ENCODE data around the gene MIAT. TPM values are rescaled to one million over a fixed set of nuclear protein-coding genes. Genes with fewer than 3 reads are reported as not detected.
"Not testable (repeated sequence)": the region's sequence is repeated elsewhere in the genome, so short reads cannot be mapped to it uniquely, and the experiment has no call there.

Gene MIAT
- total and polyA plus RNA-seq, 2 experiments from 2014 or later: 0.51 to 1.00 TPM

DNA sequence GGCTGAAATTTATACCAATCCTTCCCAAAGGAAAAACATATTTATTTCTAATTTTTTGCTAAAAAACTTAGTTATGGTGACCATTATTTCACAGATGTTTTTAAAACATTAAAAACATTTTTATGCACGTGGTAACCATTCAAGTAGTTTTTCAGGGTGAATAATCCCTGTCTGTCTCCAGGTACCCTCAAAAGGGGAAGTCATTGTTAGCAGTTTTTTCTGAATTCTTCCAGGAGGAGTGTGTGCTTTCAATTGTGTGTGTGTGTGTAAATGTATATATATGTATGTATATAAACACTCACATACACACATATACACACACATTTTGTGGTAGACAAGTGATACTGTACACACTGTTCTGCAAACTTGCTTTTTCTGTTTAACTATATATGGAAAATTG lies 43.9 kb downstream of the MIAT start:
- no peaks in the 10 kb centered on the region for H3K4me1 ChIP-seq (ENCODE audit: insufficient read depth)
- no peak overlapping the region for H3K27ac ChIP-seq
- no peak overlapping the region for H3K4me3 ChIP-seq
- H3K4me2 ChIP-seq: no peak overlapping the region
- TF ChIP-seq EZH2 (IDR thresholded peaks at IDR 0.05; ENCODE audit: borderline replicate concordance): no peak
- TF ChIP-seq, protein P1, sequence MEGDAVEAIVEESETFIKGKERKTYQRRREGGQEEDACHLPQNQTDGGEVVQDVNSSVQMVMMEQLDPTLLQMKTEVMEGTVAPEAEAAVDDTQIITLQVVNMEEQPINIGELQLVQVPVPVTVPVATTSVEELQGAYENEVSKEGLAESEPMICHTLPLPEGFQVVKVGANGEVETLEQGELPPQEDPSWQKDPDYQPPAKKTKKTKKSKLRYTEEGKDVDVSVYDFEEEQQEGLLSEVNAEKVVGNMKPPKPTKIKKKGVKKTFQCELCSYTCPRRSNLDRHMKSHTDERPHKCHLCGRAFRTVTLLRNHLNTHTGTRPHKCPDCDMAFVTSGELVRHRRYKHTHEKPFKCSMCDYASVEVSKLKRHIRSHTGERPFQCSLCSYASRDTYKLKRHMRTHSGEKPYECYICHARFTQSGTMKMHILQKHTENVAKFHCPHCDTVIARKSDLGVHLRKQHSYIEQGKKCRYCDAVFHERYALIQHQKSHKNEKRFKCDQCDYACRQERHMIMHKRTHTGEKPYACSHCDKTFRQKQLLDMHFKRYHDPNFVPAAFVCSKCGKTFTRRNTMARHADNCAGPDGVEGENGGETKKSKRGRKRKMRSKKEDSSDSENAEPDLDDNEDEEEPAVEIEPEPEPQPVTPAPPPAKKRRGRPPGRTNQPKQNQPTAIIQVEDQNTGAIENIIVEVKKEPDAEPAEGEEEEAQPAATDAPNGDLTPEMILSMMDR (IDR thresholded peaks at IDR 0.05; ENCODE audit: poor library complexity): no peak
- TF ChIP-seq EZH2phosphoT487 (IDR thresholded peaks at IDR 0.05; ENCODE audit: low read depth, severe bottlenecking, unreplicated experiment): no peak
- H2AFZ ChIP-seq: no peak overlapping the region
- H3K27me3 ChIP-seq: no peaks in the 10 kb centered on the region
- WGBS (ENCODE audit: low lambda C conversion rate, missing lambda C conversion rate): 94% methylated on average over 1 of the region's 1 CpG
- DNase-seq (ENCODE audit: low spot score): no peak
- no peaks in the 10 kb centered on the region for H3K9me2 ChIP-seq (replicated peaks; ENCODE audit: insufficient read depth)
- H3K9me3 ChIP-seq (ENCODE audit: low read depth): no peaks in the 10 kb centered on the region
- H3K79me2 ChIP-seq: no peaks in the 10 kb centered on the region
- H4K20me1 ChIP-seq (ENCODE audit: insufficient read depth, poor library complexity, severe bottlenecking): no peaks in the 10 kb centered on the region
- H3K36me3 ChIP-seq (replicated peaks; ENCODE audit: insufficient read depth, low read depth): no peaks in the 10 kb centered on the region

DNA sequence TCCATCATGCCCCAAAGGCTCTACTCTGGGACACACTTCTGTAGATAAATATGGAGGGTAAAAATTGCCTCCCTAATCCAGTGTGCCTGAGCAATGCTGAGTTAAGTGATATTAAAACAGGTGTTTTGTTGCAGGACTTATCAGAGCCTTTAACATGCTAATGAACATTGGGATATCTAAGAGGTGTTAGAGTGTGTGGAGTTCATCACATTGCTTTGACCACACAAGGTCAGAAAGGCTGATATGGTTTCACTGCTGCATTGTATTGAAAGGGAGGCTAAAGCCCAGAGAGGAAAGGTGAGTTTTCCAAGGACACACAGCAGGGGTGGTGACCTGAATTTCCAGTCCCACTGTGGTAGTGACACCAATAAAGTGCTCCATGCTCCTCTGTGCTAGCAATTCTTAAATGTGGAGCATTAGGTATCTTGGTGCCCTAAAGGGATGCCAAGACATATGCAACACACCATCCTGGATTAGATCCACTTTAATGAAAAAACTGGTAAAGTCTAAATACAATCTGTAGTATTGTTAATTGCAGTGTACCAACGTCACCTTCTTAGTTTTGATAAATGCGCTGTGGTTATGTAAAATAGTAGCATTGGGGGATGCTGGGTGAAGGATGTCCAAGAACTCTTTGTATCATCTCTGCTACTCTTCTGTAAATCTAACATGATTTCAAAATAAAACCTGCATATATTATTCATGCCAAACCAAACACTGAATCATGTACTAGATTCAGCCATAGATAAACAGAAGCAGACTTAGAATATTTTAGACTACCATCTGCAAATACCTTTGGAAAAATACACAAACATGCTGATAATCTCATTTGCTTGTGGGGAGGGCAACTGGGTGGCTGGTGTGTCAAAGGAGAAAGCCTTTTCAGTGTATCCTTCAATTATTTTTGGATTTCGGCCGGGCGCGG lies 45.8 kb downstream of the MIAT start:
- no peaks in the 10 kb centered on the region for H3K9me2 ChIP-seq (replicated peaks; ENCODE audit: insufficient read depth)
- H3K9me3 ChIP-seq (ENCODE audit: low read depth): no peaks in the 10 kb centered on the region
- H3K27ac ChIP-seq: no peak overlapping the region
- 93% methylated on average over 6 of the region's 6 CpGs for WGBS (ENCODE audit: low lambda C conversion rate, missing lambda C conversion rate)
- H4K20me1 ChIP-seq (ENCODE audit: insufficient read depth, poor library complexity, severe bottlenecking): no peaks in the 10 kb centered on the region
- H3K4me1 ChIP-seq (ENCODE audit: insufficient read depth): no peaks in the 10 kb centered on the region
- TF ChIP-seq EZH2 (IDR thresholded peaks at IDR 0.05; ENCODE audit: borderline replicate concordance) (no peak), EZH2phosphoT487 (IDR thresholded peaks at IDR 0.05; ENCODE audit: low read depth, severe bottlenecking, unreplicated experiment) (no peak)
- TF ChIP-seq, protein P1 (IDR thresholded peaks at IDR 0.05; ENCODE audit: poor library complexity): no peak
- H3K4me2 ChIP-seq: no peak overlapping the region
- no peak for DNase-seq (ENCODE audit: low spot score)
- no peaks in the 10 kb centered on the region for H3K79me2 ChIP-seq
- H3K4me3 ChIP-seq: no peak overlapping the region
- no peaks in the 10 kb centered on the region for H3K36me3 ChIP-seq (replicated peaks; ENCODE audit: insufficient read depth, low read depth)
- no peaks in the 10 kb centered on the region for H3K27me3 ChIP-seq
- no peak overlapping the region for H2AFZ ChIP-seq

DNA sequence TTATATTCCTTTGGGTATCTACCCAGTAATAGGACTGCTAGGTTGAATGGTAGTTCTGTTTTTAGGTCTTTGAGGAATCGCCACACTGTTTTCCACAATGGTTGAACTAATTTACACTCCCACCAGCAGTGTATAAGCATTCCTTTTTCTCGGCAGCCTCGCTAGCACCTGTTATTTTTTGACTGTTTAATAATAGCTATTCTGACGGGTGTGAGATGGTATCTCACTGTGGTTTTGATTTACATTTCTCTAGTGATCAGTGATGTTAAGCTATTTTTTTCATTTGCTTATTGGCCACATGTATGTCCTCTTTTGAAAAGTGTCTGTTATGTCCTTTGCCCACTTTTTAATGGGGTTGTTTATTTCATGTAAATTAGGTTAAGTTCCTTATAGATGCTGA lies 48.0 kb downstream of the MIAT start:
- not testable (repeated sequence) for H3K9me3 ChIP-seq (ENCODE audit: low read depth); H2AFZ ChIP-seq; H3K9me2 ChIP-seq (replicated peaks; ENCODE audit: insufficient read depth); H3K4me1 ChIP-seq (ENCODE audit: insufficient read depth); H4K20me1 ChIP-seq (ENCODE audit: insufficient read depth, poor library complexity, severe bottlenecking); DNase-seq (ENCODE audit: low spot score); H3K27ac ChIP-seq; H3K36me3 ChIP-seq (replicated peaks; ENCODE audit: insufficient read depth, low read depth); H3K4me2 ChIP-seq; H3K79me2 ChIP-seq; H3K27me3 ChIP-seq; H3K4me3 ChIP-seq
- 86% methylated on average over 4 of the region's 4 CpGs for WGBS (ENCODE audit: low lambda C conversion rate, missing lambda C conversion rate)

DNA sequence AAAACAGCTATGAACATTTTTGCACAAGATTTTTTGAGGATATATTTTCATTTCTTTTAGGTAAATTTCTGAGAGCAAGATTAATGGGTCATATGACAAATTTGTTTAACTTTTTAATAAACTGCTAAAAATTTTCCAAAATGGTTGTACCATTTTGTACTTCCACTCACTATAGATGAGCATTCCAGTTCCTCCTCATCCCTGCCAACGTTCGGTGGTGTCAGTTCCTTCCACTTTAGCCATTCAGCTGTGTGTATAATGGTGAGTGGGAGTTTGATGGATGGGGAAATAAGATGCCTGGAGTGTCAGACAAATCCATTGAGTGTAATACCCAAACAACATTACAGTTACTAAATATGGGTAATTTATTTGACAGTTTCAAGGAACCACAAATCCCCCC lies 49.7 kb downstream of the MIAT start:
- H4K20me1 ChIP-seq (ENCODE audit: insufficient read depth, poor library complexity, severe bottlenecking): no peaks in the 10 kb centered on the region
- H3K4me1 ChIP-seq (ENCODE audit: insufficient read depth): no peaks in the 10 kb centered on the region
- H3K4me2 ChIP-seq: no peak overlapping the region
- no peak overlapping the region for H3K4me3 ChIP-seq
- H3K79me2 ChIP-seq: no peaks in the 10 kb centered on the region
- H3K9me3 ChIP-seq (ENCODE audit: low read depth): no peaks in the 10 kb centered on the region
- no peaks in the 10 kb centered on the region for H3K27me3 ChIP-seq
- TF ChIP-seq, protein P1 (IDR thresholded peaks at IDR 0.05; ENCODE audit: poor library complexity): no peak
- TF ChIP-seq EZH2phosphoT487 (IDR thresholded peaks at IDR 0.05; ENCODE audit: low read depth, severe bottlenecking, unreplicated experiment): no peak
- TF ChIP-seq EZH2 (IDR thresholded peaks at IDR 0.05; ENCODE audit: borderline replicate concordance): no peak
- 90% methylated on average over 2 of the region's 2 CpGs for WGBS (ENCODE audit: low lambda C conversion rate, missing lambda C conversion rate)
- DNase-seq (ENCODE audit: low spot score): no peak
- H3K36me3 ChIP-seq (replicated peaks; ENCODE audit: insufficient read depth, low read depth): no peaks in the 10 kb centered on the region
- no peak overlapping the region for H3K27ac ChIP-seq
- H3K9me2 ChIP-seq (replicated peaks; ENCODE audit: insufficient read depth): no peaks in the 10 kb centered on the region
- H2AFZ ChIP-seq: no peak overlapping the region
